Adrenal gland (tissue), 12 donors: ENCODE measurements around the gene FAM241A. TPM values are rescaled to one million over a fixed set of nuclear protein-coding genes. Genes with fewer than 3 reads are reported as not detected.
"Not testable (repeated sequence)": the region's sequence is repeated elsewhere in the genome, so short reads cannot be mapped to it uniquely, and the experiment has no call there.

Experiments
- DNase-seq, 7 donors: peaks; one replicate each; pipeline ENCODE4 v3.0.0-alpha.2; 2019 to 2020
- H3K27ac ChIP-seq, 5 donors: fragments of 200-600 bp; sonication (generic) in 4 of 5; 1 replicate in 3 of 5; 2 replicates in 2 of 5; pipeline versions ENCODE4 v1.5.1 to v1.8.0; 2016 to 2020; ENCODE audit warnings: mild to moderate bottlenecking in 1 of 5
- H3K27me3 ChIP-seq: fragments of 200-600 bp; 2 replicates; pipeline ENCODE4 v1.8.0; 2021
- H3K36me3 ChIP-seq, 2 donors: fragments of 200-600 bp; replicated peaks in 1 of 2; 1 replicate in 1 of 2; 2 replicates in 1 of 2; pipeline versions ENCODE4 v1.5.1 to v1.8.0; 2018 to 2022
- H3K4me1 ChIP-seq, 2 donors: fragments of 200-600 bp; replicated peaks in 1 of 2; 1 replicate in 1 of 2; 2 replicates in 1 of 2; pipeline versions ENCODE4 v1.5.1 to v1.8.0; 2018 to 2021
- H3K4me3 ChIP-seq, 4 donors: fragments of 200-600 bp; sonication (generic) in 3 of 4; one replicate each; pipeline ENCODE4 v1.5.1; 2016 to 2018
- H3K9me3 ChIP-seq, 3 donors: fragments of 200-600 bp; sonication (generic) in 1 of 3; replicated peaks in 1 of 3; 1 replicate in 2 of 3; 2 replicates in 1 of 3; pipeline versions ENCODE4 v1.5.1 to v1.8.0; 2016 to 2021
- CTCF ChIP-seq, 6 experiments: fragments of 450-650 bp in 4 of 6; fragments of 200-600 bp in 2 of 6; sonication (generic) in 1 of 6; IDR thresholded peaks; 1 replicate in 5 of 6; 2 replicates in 1 of 6; pipeline versions ENCODE4 v1.5.1 to v1.8.0; 2016 to 2021; ENCODE audit warnings: antibody characterized with exemption in 6 of 6, mild to moderate bottlenecking in 2 of 6, moderate library complexity in 1 of 6
- POLR2A ChIP-seq, 2 donors: fragments of 450-650 bp; IDR thresholded peaks; one replicate each; pipeline ENCODE4 v1.6.1; 2017; ENCODE audit warnings: antibody characterized with exemption in 2 of 2, mild to moderate bottlenecking in 2 of 2, moderate library complexity in 1 of 2
- WGBS, 4 donors: extraction: QIAGEN DNeasy Blood & Tissue Kit in 2 of 4; methylation state at CpG; one replicate each; pipeline versions ENCODE4 v1.1.5 to v1.1.7; 2013 to 2017; 5-methylcytosine and 5-hydroxymethylcytosine counted together
- intact Hi-C, 2 donors: fragments of 100-400 bp; cut with DNase I; formaldehyde crosslinking; loops; one replicate each; pipeline versions ENCODE4 v1.14.1 to v1.15.0; 2022 to 2023
- polyA plus RNA-seq, 3 donors: library from polyadenylated mRNA; stranded (reverse); fragments of 200-250 nt in 2 of 3; fragments of 350-450 nt in 1 of 3; fragmentation: Illumina TruSeq in 1 of 3; extraction: RNeasy Lipid Tissue Mini Kit (QIAGEN cat#74804) in 1 of 3; gene quantifications; one replicate each; pipeline ENCODE4 v1.2.3, GENCODE V29; 2013 to 2014
- total RNA-seq, 9 donors: library from RNA; depleted of rRNA in 4 of 9; stranded (reverse); fragments of >200 nt in 4 of 9; fragments of 120-200 nt in 1 of 9; fragmentation: NEBNext Ultra II Directional in 1 of 9; extraction: Animal tissue kit (Norgen Biotek cat#: 25700) in 1 of 9; gene quantifications; one replicate each; pipeline versions ENCODE4 v1.1.0 to v1.2.4, GENCODE V29; 2013 to 2023
- donor health status: healthy with polysubstance abuse.
- donor health status: Bipolar disorder and iron deficiency.
- donor health status: DM: yes; HTN: yes; CAD: no.
- donor health status: DM: no; HTN: no; CAD: no.
- donor health status: DM: no; HTN: no; CAD: no.
- donor health status: DM: yes; HTN: yes; CAD: no.

FAM241A gene
- total and polyA plus RNA-seq, 12 donors = 0.55 to 4.6 (median 2.8) TPM

- no peaks in the 10 kb centered on the region for H3K9me3 ChIP-seq
- no peaks in the 10 kb centered on the region for H3K27me3 ChIP-seq
- no peak overlapping the region for H3K27ac ChIP-seq
- DNase-seq = no peak
- H3K4me1 ChIP-seq = no peaks in the 10 kb centered on the region
- no peaks in the 10 kb centered on the region for H3K36me3 ChIP-seq
- no peak for TF ChIP-seq POLR2A (IDR thresholded peaks at IDR 0.05)
- no peak for TF ChIP-seq CTCF (IDR thresholded peaks at IDR 0.05)
- 58 to 72% (median 69%) methylated on average over 1 of the region's 1 CpG for WGBS, 4 donors
- H3K4me3 ChIP-seq = no peak overlapping the region
- intact Hi-C loops = no loop called here
Measured at GRCh38 chr4:112111306-112111705, 33.9 kb upstream of the FAM241A start.

- 90 to 94% (median 94%) methylated on average over 7 of the region's 7 CpGs for WGBS, 4 donors
- intact Hi-C loops, DNase-seq, H3K4me3 ChIP-seq, H3K27me3 ChIP-seq, H3K27ac ChIP-seq, H3K4me1 ChIP-seq, H3K9me3 ChIP-seq, H3K36me3 ChIP-seq: not testable (repeated sequence)
Measured at GRCh38 chr4:112112095-112112494, 33.2 kb upstream of the FAM241A start.

- Histone ChIP-seq H3K36me3 (no peaks in the 10 kb centered on the region), H3K9me3 (no peaks in the 10 kb centered on the region), H3K4me3 (no peak overlapping the region), H3K27ac (no peak overlapping the region), H3K27me3 (no peaks in the 10 kb centered on the region), H3K4me1 (no peaks in the 10 kb centered on the region)
- 93 to 99% (median 96%) methylated on average over 2 of the region's 2 CpGs for WGBS, 4 donors
- no peak for DNase-seq
- intact Hi-C loops = no loop called here
- TF ChIP-seq POLR2A (IDR thresholded peaks at IDR 0.05) = no peak
- TF ChIP-seq CTCF (IDR thresholded peaks at IDR 0.05) = no peak
Measured at GRCh38 chr4:112112590-112113170, 32.6 kb upstream of the FAM241A start.

GRCh38 chr4:112113864-112114263 is 31.4 kb upstream of the FAM241A start:
- TF ChIP-seq POLR2A (IDR thresholded peaks at IDR 0.05) (no peak), CTCF (IDR thresholded peaks at IDR 0.05) (no peak)

GRCh38 chr4:112114452-112114851 is 30.8 kb upstream of the FAM241A start:
- DNase-seq = no peak
- H3K4me3 ChIP-seq = no peak overlapping the region
- TF ChIP-seq POLR2A (IDR thresholded peaks at IDR 0.05) = no peak
- TF ChIP-seq CTCF (IDR thresholded peaks at IDR 0.05) = no peak
- H3K4me1 ChIP-seq = no peaks in the 10 kb centered on the region
- no peaks in the 10 kb centered on the region for H3K36me3 ChIP-seq
- H3K27ac ChIP-seq = no peak overlapping the region
- H3K9me3 ChIP-seq = no peaks in the 10 kb centered on the region
- intact Hi-C loops = no loop called here
- no peaks in the 10 kb centered on the region for H3K27me3 ChIP-seq

More at GRCh38 chr4:112113864-112114263, 31.4 kb upstream of the FAM241A start:
- H3K27ac ChIP-seq = no peak overlapping the region
- no peaks in the 10 kb centered on the region for H3K27me3 ChIP-seq
- intact Hi-C loops = no loop called here
- H3K9me3 ChIP-seq = no peaks in the 10 kb centered on the region
- no peaks in the 10 kb centered on the region for H3K36me3 ChIP-seq
- H3K4me3 ChIP-seq = no peak overlapping the region
- DNase-seq = no peak
- no peaks in the 10 kb centered on the region for H3K4me1 ChIP-seq
